VCaP (cell line): ENCODE results near the gene ACACA.
"Not testable (repeated sequence)": the region's sequence is repeated elsewhere in the genome, so short reads cannot be mapped to it uniquely, and the experiment has no call there.

ENCODE experiments used
- H3K27ac ChIP-seq: fragments of 450-650 bp; 2 replicates; pipeline ENCODE4 v1.5.1; 2017
- TF ChIP-seq, protein P1 (sequence below): fragments of 450-650 bp; conservative IDR thresholded peaks from 2 replicates; pipeline ENCODE4 v1.5.1; 2017; ENCODE audit warnings: mild to moderate bottlenecking, moderate library complexity

The ACACA gene

DNA sequence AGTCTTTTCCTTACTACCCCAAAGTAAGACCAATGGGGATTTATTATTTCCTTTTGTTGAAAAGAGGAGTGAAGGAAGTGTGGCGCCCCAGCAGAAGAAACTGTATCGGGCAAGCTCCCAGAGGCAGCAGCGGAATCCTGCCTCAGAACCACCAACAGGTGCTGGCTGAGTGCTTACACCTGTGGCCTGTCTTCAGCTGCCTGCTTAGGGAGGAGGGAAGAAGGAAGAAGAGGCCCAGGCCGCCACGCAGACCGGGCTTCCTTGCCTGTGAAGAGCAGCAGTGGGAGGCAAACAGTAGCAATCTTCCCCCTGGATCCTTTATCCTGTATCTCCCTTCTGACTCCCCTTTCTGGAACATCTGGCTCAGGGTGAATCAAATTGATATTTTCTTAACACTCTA lies 323.2 kb downstream of the ACACA start:
- TF ChIP-seq, protein P1, sequence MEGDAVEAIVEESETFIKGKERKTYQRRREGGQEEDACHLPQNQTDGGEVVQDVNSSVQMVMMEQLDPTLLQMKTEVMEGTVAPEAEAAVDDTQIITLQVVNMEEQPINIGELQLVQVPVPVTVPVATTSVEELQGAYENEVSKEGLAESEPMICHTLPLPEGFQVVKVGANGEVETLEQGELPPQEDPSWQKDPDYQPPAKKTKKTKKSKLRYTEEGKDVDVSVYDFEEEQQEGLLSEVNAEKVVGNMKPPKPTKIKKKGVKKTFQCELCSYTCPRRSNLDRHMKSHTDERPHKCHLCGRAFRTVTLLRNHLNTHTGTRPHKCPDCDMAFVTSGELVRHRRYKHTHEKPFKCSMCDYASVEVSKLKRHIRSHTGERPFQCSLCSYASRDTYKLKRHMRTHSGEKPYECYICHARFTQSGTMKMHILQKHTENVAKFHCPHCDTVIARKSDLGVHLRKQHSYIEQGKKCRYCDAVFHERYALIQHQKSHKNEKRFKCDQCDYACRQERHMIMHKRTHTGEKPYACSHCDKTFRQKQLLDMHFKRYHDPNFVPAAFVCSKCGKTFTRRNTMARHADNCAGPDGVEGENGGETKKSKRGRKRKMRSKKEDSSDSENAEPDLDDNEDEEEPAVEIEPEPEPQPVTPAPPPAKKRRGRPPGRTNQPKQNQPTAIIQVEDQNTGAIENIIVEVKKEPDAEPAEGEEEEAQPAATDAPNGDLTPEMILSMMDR, result no peak
- no peak overlapping the region for H3K27ac ChIP-seq

DNA sequence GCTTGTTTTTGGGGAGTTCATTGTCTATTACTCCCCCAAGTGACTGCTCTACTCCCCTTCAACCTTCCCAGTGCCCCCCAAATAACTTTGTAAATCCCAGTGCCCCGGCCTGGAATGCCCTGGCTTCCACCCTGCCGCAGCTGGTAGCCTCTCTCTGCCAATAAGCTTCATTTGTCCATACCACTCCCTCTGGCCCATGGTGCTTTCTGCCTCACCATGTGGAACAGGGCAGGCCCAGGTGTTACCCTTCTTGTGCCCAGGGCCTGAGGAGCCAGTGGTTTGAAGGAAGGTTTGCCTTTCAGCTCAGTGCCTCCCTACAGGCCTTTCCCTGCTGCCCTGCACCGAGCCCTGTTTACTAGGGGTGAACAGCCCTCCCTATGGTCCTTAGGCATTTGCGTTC lies 323.7 kb downstream of the ACACA start:
- H3K27ac ChIP-seq, result no peak overlapping the region
- TF ChIP-seq, protein P1, result no peak

DNA sequence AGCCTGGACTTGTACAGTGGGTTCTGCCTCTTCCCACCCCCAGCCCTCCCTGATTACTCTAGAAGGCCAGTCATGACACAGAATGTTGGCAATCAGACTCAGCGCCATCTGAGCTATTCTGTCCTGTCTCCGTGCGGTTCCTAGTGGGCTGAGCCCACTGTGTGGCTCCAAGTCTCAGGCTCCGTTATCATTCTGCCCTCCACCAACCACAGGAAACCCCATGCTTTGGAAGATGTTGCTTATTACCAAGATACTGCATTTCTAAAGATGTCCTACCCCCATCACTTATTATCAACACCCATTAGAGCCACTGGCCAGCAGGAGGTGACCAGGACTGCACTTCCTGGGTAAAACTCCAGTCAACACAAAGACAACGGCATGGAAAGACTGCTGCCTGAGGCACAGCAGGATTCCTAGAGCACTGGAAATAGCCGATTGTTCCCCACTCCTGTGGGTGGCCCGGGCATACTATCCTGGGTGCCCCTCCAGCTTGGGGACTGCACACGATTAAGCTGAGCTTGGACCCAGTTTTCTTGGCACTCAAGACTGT lies 324.2 kb downstream of the ACACA start:
- H3K27ac ChIP-seq, result no peak overlapping the region
- TF ChIP-seq, protein P1, result no peak

DNA sequence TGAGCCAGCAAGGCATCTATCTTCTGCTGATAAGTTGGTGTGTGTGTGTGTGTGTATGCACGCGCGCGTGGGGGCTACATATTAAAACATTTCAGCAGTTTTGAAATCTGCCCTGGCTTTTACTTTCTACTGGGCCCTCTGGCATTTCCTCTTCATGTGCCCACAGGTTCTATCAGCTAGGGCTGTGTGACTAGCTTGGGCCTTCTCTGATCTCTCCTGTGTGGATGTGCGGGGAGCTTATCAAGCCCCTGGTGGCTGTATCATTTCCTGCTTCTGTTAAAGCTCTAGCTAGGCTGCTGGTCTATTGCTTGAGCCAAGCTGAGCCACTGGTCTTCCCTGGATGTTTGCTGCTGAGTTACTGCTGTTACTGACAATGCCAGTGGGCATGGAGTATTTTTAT lies 325.3 kb downstream of the ACACA start:
- no peak overlapping the region for H3K27ac ChIP-seq
- TF ChIP-seq, protein P1, result no peak

DNA sequence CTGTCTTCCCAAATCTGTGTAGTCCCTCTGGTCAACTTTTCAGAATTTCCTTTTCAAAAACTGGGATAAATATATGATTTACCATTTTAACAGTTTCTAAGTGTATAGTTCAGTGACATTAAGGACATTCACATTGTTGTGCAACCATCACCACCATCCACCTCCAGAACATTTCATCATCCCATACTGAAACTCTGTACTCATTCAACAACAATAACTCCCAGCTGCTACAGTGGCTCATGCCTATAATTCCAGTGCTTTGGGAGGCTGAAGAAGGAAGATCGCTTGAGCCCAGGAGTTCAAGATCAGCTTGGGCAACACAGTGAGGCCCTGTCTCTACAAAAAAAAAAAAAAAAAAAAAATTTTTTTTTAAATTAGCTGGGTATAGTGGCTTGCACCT lies 326.9 kb downstream of the ACACA start:
- no peak overlapping the region for H3K27ac ChIP-seq
- TF ChIP-seq, protein P1, result no peak

DNA sequence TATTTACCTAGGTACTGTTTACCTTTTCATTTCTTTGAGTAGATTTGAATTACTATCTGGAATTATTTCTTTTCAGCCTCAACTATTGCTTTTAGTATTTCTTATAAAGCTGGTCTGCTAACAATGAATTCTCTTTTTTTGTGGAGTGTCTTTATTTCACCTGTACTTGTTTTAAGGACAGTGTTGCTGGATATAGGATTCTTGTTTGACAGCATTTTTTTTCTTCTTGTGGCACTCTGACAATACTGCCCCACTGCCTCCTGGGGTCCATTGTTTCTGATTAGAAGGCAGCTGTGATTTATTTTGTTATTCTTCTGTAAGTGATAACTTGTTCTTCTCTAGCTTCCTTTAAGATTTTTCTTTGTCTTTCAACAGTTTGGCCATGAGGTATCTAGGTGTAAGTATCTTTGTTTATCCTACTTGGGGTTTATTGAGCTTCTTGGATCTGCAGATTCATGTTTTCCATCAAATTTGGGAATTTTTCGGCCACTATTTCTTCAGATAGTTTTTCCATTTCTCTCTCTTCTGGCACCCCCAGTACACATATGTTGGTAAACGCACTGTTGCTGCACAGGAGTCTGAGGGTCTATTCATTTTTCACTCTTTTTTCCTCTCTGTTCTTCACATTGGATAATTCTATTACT lies 327.4 kb downstream of the ACACA start:
- TF ChIP-seq, protein P1, result no peak
- no peak overlapping the region for H3K27ac ChIP-seq

DNA sequence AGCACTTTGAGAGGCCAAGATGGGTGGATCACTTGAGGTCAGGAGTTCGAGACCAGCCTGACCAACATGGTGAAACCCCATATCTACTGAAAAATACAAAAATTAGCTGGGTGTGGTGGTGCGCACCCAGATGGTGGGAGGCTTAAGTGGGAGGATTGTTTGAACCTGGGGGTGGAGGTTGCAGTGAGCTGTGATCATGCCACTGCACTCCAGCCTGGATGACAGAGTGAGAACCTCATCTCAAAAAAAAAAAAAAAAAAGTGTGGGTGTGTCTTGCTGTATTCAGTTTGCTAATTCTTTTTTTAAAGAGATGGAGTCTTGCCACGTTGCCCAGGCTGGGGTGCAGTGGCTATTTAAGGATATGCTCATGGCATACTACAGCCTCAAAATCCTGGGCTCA lies 333.2 kb downstream of the ACACA start:
- not testable (repeated sequence) for H3K27ac ChIP-seq

DNA sequence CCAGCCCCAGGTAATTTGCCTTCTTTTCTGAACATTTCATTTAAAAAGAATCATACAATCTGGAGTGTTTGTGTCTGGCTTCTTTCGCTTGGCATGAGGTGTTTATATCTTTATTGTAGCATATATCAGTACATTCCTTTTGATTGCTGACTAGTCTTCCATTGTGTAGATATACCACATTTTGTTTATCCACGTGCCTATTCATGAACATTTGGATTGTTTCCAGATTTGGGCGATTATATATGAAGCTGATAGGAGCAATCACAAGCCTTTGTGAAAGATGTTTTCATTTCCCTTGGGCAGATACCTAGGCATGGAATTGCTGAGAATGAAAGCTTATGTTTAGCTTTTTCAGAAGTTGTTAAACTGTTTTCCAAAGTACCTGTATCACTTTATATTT lies 337.5 kb downstream of the ACACA start:
- H3K27ac ChIP-seq, result no peak overlapping the region
- TF ChIP-seq, protein P1, result no peak
